Suprapubic skin (tissue), 4 donors: ENCODE results near the gene PHETA2. TPM values are rescaled to one million over a fixed set of nuclear protein-coding genes. Genes with fewer than 3 reads are reported as not detected.

ENCODE experiments used
- DNase-seq, 2 donors: peaks; one replicate each; pipeline ENCODE4 v3.0.0-alpha.2; 2019; ENCODE audit warnings: low spot score in 2 of 2
- H3K27ac ChIP-seq: fragments of 200-600 bp; sonication (generic); one replicate; pipeline ENCODE4 v1.5.1; 2019
- H3K27me3 ChIP-seq: fragments of 200-600 bp; sonication (generic); one replicate; pipeline ENCODE4 v1.5.1; 2019
- H3K36me3 ChIP-seq: fragments of 200-600 bp; sonication (generic); one replicate; pipeline ENCODE4 v1.5.1; 2019
- H3K4me1 ChIP-seq: fragments of 200-600 bp; sonication (generic); one replicate; pipeline ENCODE4 v1.5.1; 2019
- H3K4me3 ChIP-seq: fragments of 200-600 bp; sonication (generic); one replicate; pipeline ENCODE4 v1.5.1; 2019; ENCODE audit warnings: mild to moderate bottlenecking
- H3K9me3 ChIP-seq: fragments of 200-600 bp; sonication (generic); one replicate; pipeline ENCODE4 v1.5.1; 2019
- CTCF ChIP-seq, 2 donors: fragments of 200-600 bp in 1 of 2; fragments of 450-650 bp in 1 of 2; sonication (generic) in 1 of 2; IDR thresholded peaks; one replicate each; pipeline ENCODE4 v1.5.1; 2016 to 2019; ENCODE audit warnings: antibody characterized with exemption in 2 of 2, mild to moderate bottlenecking in 1 of 2, moderate library complexity in 1 of 2
- EP300 ChIP-seq: sonication (generic); formaldehyde crosslinking; IDR thresholded peaks from one replicate; pipeline ENCODE4 v1.6.1; 2017; ENCODE audit warnings: antibody characterized with exemption
- POLR2A ChIP-seq, 2 donors: fragments of 450-650 bp; IDR thresholded peaks; one replicate each; pipeline ENCODE4 v1.6.1; 2017; ENCODE audit warnings: antibody characterized with exemption in 2 of 2, mild to moderate bottlenecking in 2 of 2, moderate library complexity in 2 of 2
- POLR2AphosphoS5 ChIP-seq, 3 donors: sonication (generic); formaldehyde crosslinking; IDR thresholded peaks; one replicate each; pipeline ENCODE4 v1.6.1; 2017; ENCODE audit warnings: antibody characterized with exemption in 3 of 3
- WGBS: methylation state at CpG from one replicate; pipeline ENCODE4 v1.1.5; 2018; 5-methylcytosine and 5-hydroxymethylcytosine counted together
- total RNA-seq, 4 donors: library from RNA; depleted of rRNA; stranded (reverse); fragments of >200 nt; gene quantifications; one replicate each; pipeline ENCODE4 v1.1.0, GENCODE V29; 2016

Gene PHETA2
- total RNA-seq, 4 donors from 2014 or later = 7.1 to 11.4 (median 8.0) TPM

DNA sequence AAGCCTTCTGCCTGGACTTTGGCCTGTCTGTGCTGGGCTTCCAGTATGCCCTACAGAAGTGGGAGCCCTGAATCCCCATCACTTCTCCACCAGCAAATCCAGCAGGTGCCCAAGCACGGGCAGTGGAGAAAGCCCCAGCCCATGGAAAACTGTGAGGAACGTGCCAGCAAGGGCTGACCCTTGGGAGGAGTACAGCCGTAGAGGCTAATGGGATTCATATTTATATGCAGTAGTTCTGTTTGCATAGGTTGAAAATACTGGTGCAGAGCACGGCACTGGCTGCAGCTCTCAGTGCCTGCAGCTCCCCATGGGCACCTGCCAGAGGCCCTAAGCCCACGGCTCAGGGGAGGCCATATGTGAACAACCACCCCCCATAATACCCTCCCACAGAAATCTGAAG lies 13.6 kb upstream of the PHETA2 start:
- no peak overlapping the region for H3K4me3 ChIP-seq
- no peaks in the 10 kb centered on the region for H3K4me1 ChIP-seq
- DNase-seq = no peak
- H3K9me3 ChIP-seq = peaks cover 6% of the 10 kb centered on the region
- peaks cover 56% of the 10 kb centered on the region for H3K36me3 ChIP-seq
- WGBS = 100% methylated on average over 5 of the region's 5 CpGs
- no peaks in the 10 kb centered on the region for H3K27me3 ChIP-seq
- no peak overlapping the region for H3K27ac ChIP-seq
- TF ChIP-seq EP300 (no peak), POLR2A (IDR thresholded peaks at IDR 0.05) (no peak), CTCF (IDR thresholded peaks at IDR 0.05) (no peak), POLR2AphosphoS5 (IDR thresholded peaks at IDR 0.05) (no peak)

DNA sequence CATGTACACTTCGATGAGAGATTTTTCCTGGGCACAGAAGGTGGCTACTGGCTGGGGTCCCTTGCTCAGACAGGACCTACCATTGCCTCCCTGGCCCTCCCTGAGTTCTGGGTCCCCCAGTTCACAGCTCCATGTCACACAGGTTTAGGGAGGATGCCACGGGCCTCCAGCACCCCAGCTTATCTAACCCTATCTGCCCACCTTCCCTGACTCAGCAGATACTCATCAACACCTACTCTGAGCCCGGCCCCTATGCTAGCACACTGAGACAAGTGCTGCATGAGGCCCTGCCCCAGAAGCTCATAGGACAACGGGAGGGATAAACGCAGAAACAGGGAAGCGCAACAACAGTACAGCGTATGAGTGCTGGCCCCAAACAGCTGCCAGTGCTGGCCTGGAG lies 13.0 kb upstream of the PHETA2 start:
- no peaks in the 10 kb centered on the region for H3K27me3 ChIP-seq
- H3K36me3 ChIP-seq = peaks cover 61% of the 10 kb centered on the region
- H3K4me1 ChIP-seq = no peaks in the 10 kb centered on the region
- no peak overlapping the region for H3K27ac ChIP-seq
- TF ChIP-seq POLR2AphosphoS5 (IDR thresholded peaks at IDR 0.05) = no peak
- TF ChIP-seq POLR2A (IDR thresholded peaks at IDR 0.05) = no peak
- no peak for TF ChIP-seq CTCF (IDR thresholded peaks at IDR 0.05)
- TF ChIP-seq EP300 = no peak
- no peak overlapping the region for H3K4me3 ChIP-seq
- no peak for DNase-seq
- peaks cover 6% of the 10 kb centered on the region for H3K9me3 ChIP-seq
- WGBS = 97% methylated on average over 7 of the region's 7 CpGs

DNA sequence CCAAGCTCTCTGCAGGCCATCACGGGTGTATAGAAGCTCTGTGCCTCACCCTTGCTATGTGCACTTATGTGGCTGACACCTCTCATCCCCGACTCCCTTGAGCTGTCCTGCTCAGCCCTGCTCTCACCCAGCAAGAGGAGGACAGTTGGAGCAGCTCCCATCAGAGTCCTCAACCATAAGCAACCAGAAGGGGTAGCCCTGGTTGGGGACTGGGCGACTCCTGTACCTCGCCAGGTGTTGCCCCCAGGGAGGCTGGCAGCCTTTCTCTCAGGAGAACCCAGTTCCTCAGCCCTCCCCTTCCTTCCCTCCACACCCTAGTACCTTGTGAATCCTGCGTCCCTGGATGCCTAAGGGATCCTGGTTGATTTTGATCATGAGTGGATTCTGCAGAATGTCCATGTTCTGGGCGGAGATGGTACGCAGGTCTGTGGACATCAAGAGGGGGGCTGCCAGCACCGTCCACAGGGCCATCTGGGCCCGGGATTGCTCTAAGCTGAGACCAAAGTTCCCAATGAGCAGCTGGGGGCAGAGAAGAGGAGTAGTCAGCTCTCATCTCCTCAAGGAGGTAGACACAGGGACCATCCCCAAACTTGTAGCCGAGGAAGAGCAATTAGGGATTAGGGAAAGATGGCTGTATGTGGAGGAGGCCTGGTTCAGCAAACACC lies 11.4 kb upstream of the PHETA2 start:
- H3K27ac ChIP-seq = no peak overlapping the region
- no peak overlapping the region for H3K4me3 ChIP-seq
- 92% methylated on average over 8 of the region's 10 CpGs for WGBS
- no peak for TF ChIP-seq POLR2A (IDR thresholded peaks at IDR 0.05)
- peaks cover 77% of the 10 kb centered on the region for H3K36me3 ChIP-seq
- H3K4me1 ChIP-seq = no peaks in the 10 kb centered on the region
- H3K9me3 ChIP-seq = no peaks in the 10 kb centered on the region
- no peaks in the 10 kb centered on the region for H3K27me3 ChIP-seq
- DNase-seq = no peak

- no peak overlapping the region for H3K27ac ChIP-seq
- peaks cover 2% of the 10 kb centered on the region for H3K4me1 ChIP-seq
- no peaks in the 10 kb centered on the region for H3K9me3 ChIP-seq
- no peak overlapping the region for H3K4me3 ChIP-seq
- no peak for DNase-seq
- peaks cover 78% of the 10 kb centered on the region for H3K36me3 ChIP-seq
- WGBS = 100% methylated on average over 1 of the region's 1 CpG
- TF ChIP-seq EP300 = no peak
- TF ChIP-seq POLR2A (IDR thresholded peaks at IDR 0.05) = no peak
- TF ChIP-seq CTCF (IDR thresholded peaks at IDR 0.05) = no peak
- TF ChIP-seq POLR2AphosphoS5 (IDR thresholded peaks at IDR 0.05) = no peak
- H3K27me3 ChIP-seq = no peaks in the 10 kb centered on the region
Observed at GRCh38 chr22:42064629-42065028, 9.4 kb upstream of the PHETA2 start.

DNA sequence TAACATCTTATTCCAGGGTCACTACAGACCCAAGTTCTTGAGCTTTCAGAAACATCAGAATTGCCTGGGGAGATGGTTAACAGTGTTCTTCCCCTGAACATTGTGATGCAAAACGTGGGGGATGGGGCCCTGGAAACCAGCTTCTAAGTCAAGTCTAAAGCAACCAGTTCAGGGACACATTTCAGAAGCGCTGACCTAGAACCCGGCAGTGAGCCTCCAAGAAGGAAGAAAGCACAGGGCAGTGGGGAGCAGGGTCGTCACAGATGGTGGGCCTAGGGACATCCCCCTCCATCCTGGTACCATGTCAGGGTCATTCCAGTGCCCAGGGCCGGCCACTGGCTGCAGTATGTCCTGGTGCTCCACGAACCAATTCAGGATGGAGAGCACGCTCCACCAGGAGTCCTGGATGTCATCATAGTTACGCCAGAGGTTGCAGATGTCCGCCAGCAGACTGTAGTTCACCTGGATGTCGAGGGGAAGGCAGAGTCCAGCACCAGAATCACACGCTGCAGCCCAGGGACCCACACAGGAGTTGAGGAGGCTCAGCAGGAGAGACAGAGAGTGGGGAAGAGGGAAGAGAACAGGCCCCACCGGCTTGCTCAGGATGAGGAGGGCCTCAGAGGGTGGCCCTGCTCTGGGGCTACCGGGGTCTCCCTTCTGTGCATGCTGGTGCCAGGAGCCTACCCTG lies 8.5 kb upstream of the PHETA2 start:
- H3K36me3 ChIP-seq = peaks cover 69% of the 10 kb centered on the region
- H3K4me3 ChIP-seq = no peak overlapping the region
- WGBS = 84% methylated on average over 8 of the region's 13 CpGs
- H3K27me3 ChIP-seq = no peaks in the 10 kb centered on the region
- no peak for DNase-seq
- peaks cover 9% of the 10 kb centered on the region for H3K4me1 ChIP-seq
- H3K27ac ChIP-seq = no peak overlapping the region
- TF ChIP-seq POLR2A (IDR thresholded peaks at IDR 0.05) (no peak), EP300 (no peak), CTCF (IDR thresholded peaks at IDR 0.05) (no peak), POLR2AphosphoS5 (IDR thresholded peaks at IDR 0.05) (no peak)
- no peaks in the 10 kb centered on the region for H3K9me3 ChIP-seq
